ENCODE results near the gene ERCC3. TPM values are rescaled to one million over a fixed set of nuclear protein-coding genes. Genes with fewer than 3 reads are reported as not detected.

ERCC3 gene
- total RNA-seq (2014; rRNA removed; shearing (Covaris generic); ENCODE audit: low replicate concordance) = 41.4 and 42.5 TPM in 2 replicates

DNA sequence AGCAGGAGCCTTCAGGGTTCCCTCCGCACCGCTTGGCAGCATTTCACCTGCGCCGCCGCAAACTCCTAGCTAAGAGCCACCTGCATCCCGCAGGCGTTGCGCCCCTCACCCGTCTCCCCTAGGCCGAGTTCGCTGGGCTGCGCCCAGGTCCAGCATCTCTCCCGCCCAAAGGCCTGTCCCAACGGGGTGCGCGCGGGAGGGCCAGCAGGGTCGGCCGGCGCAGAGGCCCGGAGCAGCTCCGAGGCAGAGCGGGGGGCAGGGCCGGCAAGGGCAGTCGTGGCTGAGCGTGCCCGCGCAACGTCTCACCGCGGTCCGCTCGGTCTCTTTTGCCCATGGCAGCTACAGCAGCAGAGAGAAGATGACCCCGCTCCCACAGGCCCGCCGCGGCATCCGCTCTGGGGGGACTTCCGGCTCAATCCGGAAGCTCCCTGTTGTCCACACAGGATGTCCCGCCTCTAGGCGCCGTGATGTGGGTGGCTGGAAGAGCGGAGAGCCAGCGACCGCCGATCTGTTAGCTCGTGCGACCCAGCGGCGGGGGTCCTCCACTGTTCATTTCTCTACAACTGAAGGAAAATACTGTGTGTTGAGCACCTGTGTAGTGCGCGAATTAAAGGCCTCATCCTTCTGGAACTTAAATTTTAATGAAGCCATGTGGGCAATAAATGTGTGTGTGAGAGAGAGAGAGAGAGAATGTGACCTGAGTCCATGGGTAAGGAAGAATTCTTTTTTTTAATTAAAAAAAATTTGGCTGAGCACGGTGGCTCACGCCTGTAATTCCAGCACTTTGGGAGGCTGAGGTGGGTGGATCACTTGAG is at the start of gene ERCC3:
ERCC3 (minus strand) TSS at position 397 of the 815 bp plus-strand sequence; CDS start at position 334, 63 bp downstream.
- peaks cover 29% of the 10 kb centered on the region for H3K36me3 ChIP-seq (ENCODE audit: insufficient read depth, low read length)
- peak within 1 kb of the TSS; percentile 78 for H3K4me2 ChIP-seq (ENCODE audit: low read depth, low read length, poor library complexity, severe bottlenecking)
- H2AFZ ChIP-seq (ENCODE audit: low read length) = peak within 1 kb of the TSS; percentile 81

DNA sequence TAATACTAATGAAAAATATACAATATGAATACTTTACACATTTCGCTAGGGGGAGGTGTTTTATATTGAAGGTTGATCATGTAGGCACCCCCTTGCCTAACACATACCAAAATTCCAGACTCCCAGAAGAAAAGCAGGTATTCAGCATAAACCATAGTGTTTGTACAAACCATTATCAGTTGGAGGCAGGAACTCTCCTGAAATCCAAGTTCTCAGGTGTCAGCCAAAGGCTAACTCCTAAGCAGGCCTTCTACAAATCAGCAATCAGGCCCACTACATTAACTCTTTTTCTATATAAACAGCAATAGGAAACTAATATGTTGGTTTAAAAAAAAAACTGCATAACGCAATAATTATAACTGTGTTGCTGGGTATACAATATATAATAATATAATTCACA is 49.3 kb upstream of the ERCC3 start:
- Histone ChIP-seq H3K79me2 (ENCODE audit: low read length) (peaks cover 74% of the 10 kb centered on the region), H3K9ac (ENCODE audit: low read length) (no peak overlapping the region), H4K20me1 (ENCODE audit: insufficient read depth, low read depth, low read length) (no peaks in the 10 kb centered on the region), H3K9me2 (replicated peaks; ENCODE audit: insufficient read depth, low read length) (no peaks in the 10 kb centered on the region), H3K36me3 (ENCODE audit: insufficient read depth, low read length) (peaks cover 3% of the 10 kb centered on the region; the same call in 1 of the 2 replicates), H3K27ac (ENCODE audit: low read length) (peak overlapping the region; percentile 8; the same call in 1 of the 2 replicates), H3K4me2 (ENCODE audit: low read depth, low read length, poor library complexity, severe bottlenecking) (no peak overlapping the region), H3K4me3 (ENCODE audit: low read length) (no peak overlapping the region), H2AFZ (ENCODE audit: low read length) (no peak overlapping the region), H3K27me3 (ENCODE audit: low read length) (no peaks in the 10 kb centered on the region), H3K9me3 (ENCODE audit: low read length) (no peaks in the 10 kb centered on the region), H3K4me1 (ENCODE audit: low read length) (peaks cover 49% of the 10 kb centered on the region)
- DNase-seq = no peak

More for the DNA sequence above, at the start of gene ERCC3:
- H3K4me1 ChIP-seq (ENCODE audit: low read length) = peaks cover 20% of the 10 kb centered on the region
- DNase-seq = peak; percentile 95
- no peaks in the 10 kb centered on the region for H4K20me1 ChIP-seq (ENCODE audit: insufficient read depth, low read depth, low read length)
- H3K9ac ChIP-seq (ENCODE audit: low read length) = peak within 1 kb of the TSS; percentile 99
- H3K4me3 ChIP-seq (ENCODE audit: low read length) = peak within 1 kb of the TSS; percentile 99
- no peaks in the 10 kb centered on the region for H3K9me2 ChIP-seq (replicated peaks; ENCODE audit: insufficient read depth, low read length)
- no peaks in the 10 kb centered on the region for H3K27me3 ChIP-seq (ENCODE audit: low read length)
- H3K27ac ChIP-seq (ENCODE audit: low read length) = peak within 1 kb of the TSS; percentile 58
- no peaks in the 10 kb centered on the region for H3K9me3 ChIP-seq (ENCODE audit: low read length)
- peaks cover 38% of the 10 kb centered on the region for H3K79me2 ChIP-seq (ENCODE audit: low read length)

DNA sequence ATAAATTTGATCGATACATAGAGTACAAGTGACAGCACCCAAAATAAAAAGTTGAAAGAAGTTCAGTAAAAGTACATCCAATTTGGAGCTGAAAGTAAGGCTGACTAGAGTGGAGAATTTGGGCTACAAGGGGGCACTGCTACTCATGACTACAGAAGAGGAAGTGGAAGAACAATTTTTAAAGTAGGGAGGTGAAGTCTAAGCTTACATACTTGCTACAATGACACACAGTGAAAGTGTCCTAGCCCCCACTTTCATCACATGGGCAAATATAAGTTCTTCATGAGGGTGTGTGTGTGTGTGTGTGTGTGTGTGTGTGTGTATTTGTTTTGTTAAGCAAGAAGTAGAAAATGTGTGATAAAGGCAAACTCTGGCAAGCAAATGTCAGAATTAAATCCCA is 48.2 kb upstream of the ERCC3 start:
- Histone ChIP-seq H3K4me1 (ENCODE audit: low read length) (peaks cover 41% of the 10 kb centered on the region), H3K36me3 (ENCODE audit: insufficient read depth, low read length) (peaks cover 11% of the 10 kb centered on the region; the same call in 1 of the 2 replicates), H3K9me3 (ENCODE audit: low read length) (no peaks in the 10 kb centered on the region), H3K9ac (ENCODE audit: low read length) (no peak overlapping the region), H4K20me1 (ENCODE audit: insufficient read depth, low read depth, low read length) (no peaks in the 10 kb centered on the region), H3K9me2 (replicated peaks; ENCODE audit: insufficient read depth, low read length) (no peaks in the 10 kb centered on the region), H3K4me3 (ENCODE audit: low read length) (no peak overlapping the region), H3K4me2 (ENCODE audit: low read depth, low read length, poor library complexity, severe bottlenecking) (no peak overlapping the region), H3K27me3 (ENCODE audit: low read length) (no peaks in the 10 kb centered on the region), H2AFZ (ENCODE audit: low read length) (no peak overlapping the region), H3K27ac (ENCODE audit: low read length) (peak overlapping the region; percentile 8), H3K79me2 (ENCODE audit: low read length) (peaks cover 72% of the 10 kb centered on the region)
- peak; percentile 56 for DNase-seq

DNA sequence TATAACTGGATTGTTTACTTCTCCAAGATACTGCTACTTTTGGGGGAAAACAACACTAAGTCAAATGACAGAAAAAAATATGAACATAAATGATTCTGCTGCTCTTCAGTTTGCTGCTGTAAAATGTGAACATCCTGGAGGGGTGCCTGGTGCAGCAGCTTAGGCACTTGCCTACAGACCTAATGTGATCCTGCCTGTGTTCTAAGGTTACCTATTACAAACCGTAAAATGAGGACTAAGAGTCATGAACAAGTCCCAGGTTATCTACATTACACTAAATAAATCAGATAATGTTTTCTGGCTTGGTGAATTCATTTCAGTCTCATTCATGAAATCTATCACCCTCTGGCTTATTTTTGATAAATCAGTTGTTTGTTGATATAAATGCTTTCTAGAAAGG is 38.4 kb upstream of the ERCC3 start:
- Histone ChIP-seq H2AFZ (ENCODE audit: low read length) (no peak overlapping the region), H4K20me1 (ENCODE audit: insufficient read depth, low read depth, low read length) (no peaks in the 10 kb centered on the region)

DNA sequence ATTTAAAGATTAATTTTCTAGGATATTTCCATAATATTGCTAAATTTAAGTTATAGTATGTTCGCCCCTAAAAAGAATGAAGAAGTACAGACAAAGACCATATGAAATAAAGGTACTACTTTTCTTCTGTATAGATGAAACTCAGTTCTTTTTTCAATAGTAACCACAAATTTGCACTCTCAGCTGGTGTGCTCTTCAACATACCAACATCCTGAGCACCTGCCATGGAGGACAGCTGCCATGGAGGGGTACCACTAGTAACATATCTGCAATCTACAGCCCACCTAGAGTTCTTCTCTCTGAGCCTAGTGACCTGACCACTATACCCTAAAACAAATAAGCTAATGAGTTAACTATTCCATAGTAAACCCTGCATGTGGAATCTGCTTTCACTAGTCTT is 36.8 kb upstream of the ERCC3 start:
- Histone ChIP-seq H3K4me1 (ENCODE audit: low read length) (peaks cover 17% of the 10 kb centered on the region), H3K9ac (ENCODE audit: low read length) (no peak overlapping the region), H3K4me2 (ENCODE audit: low read depth, low read length, poor library complexity, severe bottlenecking) (peak overlapping the region; percentile 33), H3K9me2 (replicated peaks; ENCODE audit: insufficient read depth, low read length) (no peaks in the 10 kb centered on the region), H3K4me3 (ENCODE audit: low read length) (no peak overlapping the region), H3K27me3 (ENCODE audit: low read length) (no peaks in the 10 kb centered on the region), H4K20me1 (ENCODE audit: insufficient read depth, low read depth, low read length) (no peaks in the 10 kb centered on the region), H3K36me3 (ENCODE audit: insufficient read depth, low read length) (peaks cover 3% of the 10 kb centered on the region; the same call in 1 of the 2 replicates), H3K27ac (ENCODE audit: low read length) (peak overlapping the region; percentile 63), H2AFZ (ENCODE audit: low read length) (no peak overlapping the region), H3K79me2 (ENCODE audit: low read length) (peaks cover 11% of the 10 kb centered on the region), H3K9me3 (ENCODE audit: low read length) (no peaks in the 10 kb centered on the region)
- no peak for DNase-seq

More for the DNA sequence above, 38.4 kb upstream of the ERCC3 start:
- no peaks in the 10 kb centered on the region for H3K27me3 ChIP-seq (ENCODE audit: low read length)
- no peak overlapping the region for H3K27ac ChIP-seq (ENCODE audit: low read length)
- peaks cover 21% of the 10 kb centered on the region for H3K79me2 ChIP-seq (ENCODE audit: low read length)
- no peak overlapping the region for H3K4me3 ChIP-seq (ENCODE audit: low read length)
- no peak overlapping the region for H3K4me2 ChIP-seq (ENCODE audit: low read depth, low read length, poor library complexity, severe bottlenecking)
- peaks cover 4% of the 10 kb centered on the region; the same call in 1 of the 2 replicates for H3K36me3 ChIP-seq (ENCODE audit: insufficient read depth, low read length)
- H3K9me3 ChIP-seq (ENCODE audit: low read length) = no peaks in the 10 kb centered on the region
- H3K4me1 ChIP-seq (ENCODE audit: low read length) = peaks cover 17% of the 10 kb centered on the region
- no peak for DNase-seq
- no peak overlapping the region for H3K9ac ChIP-seq (ENCODE audit: low read length)
- no peaks in the 10 kb centered on the region for H3K9me2 ChIP-seq (replicated peaks; ENCODE audit: insufficient read depth, low read length)

DNA sequence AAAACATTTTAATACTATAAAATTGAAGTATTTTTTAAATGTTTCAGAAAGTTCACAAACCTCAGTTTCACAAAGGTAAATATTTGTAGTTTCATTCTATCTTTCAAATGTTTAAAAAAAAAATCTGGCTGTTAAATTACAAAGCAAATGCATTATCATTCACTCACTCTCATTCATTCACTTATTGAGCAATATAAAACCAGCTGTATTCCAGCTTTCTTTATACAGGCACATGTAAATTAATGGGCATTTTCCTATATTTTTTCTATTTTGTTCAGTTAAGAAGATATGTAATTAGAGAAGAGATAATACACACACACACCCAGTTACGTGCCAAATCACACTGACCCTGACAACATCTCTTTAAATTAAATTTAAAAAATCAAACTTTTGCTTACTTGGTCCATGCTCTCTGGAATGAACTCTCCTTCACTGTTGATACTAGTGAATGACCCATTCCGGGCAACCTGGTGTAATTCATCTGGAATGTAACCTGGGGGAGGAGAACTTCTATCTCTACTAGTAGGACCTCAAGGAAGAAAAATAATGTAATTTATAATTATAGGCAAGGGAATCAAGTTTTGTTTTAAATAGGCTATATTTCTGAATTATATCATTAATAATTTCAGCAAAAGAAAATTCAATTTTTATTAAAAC is 32.5 kb upstream of the ERCC3 start:
- Histone ChIP-seq H3K4me3 (ENCODE audit: low read length) (no peak overlapping the region), H3K27me3 (ENCODE audit: low read length) (no peaks in the 10 kb centered on the region), H3K9ac (ENCODE audit: low read length) (no peak overlapping the region), H3K9me3 (ENCODE audit: low read length) (no peaks in the 10 kb centered on the region), H2AFZ (ENCODE audit: low read length) (no peak overlapping the region), H3K36me3 (ENCODE audit: insufficient read depth, low read length) (peaks cover 18% of the 10 kb centered on the region; the same call in 1 of the 2 replicates), H3K79me2 (ENCODE audit: low read length) (peaks cover 3% of the 10 kb centered on the region; the same call in 1 of the 2 replicates), H3K9me2 (replicated peaks; ENCODE audit: insufficient read depth, low read length) (no peaks in the 10 kb centered on the region), H3K4me1 (ENCODE audit: low read length) (peaks cover 12% of the 10 kb centered on the region), H3K27ac (ENCODE audit: low read length) (no peak overlapping the region), H3K4me2 (ENCODE audit: low read depth, low read length, poor library complexity, severe bottlenecking) (no peak overlapping the region), H4K20me1 (ENCODE audit: insufficient read depth, low read depth, low read length) (no peaks in the 10 kb centered on the region)
- no peak for DNase-seq

DNA sequence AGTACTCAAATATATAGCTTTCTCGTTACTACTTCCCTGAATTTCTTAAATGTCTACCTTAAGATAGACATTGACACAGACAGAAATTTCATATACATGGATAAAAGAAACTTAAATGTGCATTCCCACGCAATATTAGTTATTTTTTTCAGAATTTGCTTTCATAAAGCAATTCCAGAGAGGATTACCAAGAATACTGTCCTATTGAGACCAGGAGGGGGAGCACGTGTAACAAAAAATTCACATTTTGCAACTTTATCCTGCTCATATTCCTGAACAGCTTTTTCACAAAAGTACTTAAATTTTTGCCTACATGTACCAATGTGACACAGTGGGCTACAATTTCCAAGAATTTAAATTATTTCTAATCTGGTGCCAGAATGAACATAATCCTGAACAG is 30.7 kb upstream of the ERCC3 start:
- Histone ChIP-seq H3K79me2 (ENCODE audit: low read length) (peaks cover 5% of the 10 kb centered on the region; the same call in 1 of the 2 replicates), H3K9me3 (ENCODE audit: low read length) (no peaks in the 10 kb centered on the region), H3K9me2 (replicated peaks; ENCODE audit: insufficient read depth, low read length) (no peaks in the 10 kb centered on the region), H3K9ac (ENCODE audit: low read length) (no peak overlapping the region), H3K4me3 (ENCODE audit: low read length) (no peak overlapping the region), H3K4me2 (ENCODE audit: low read depth, low read length, poor library complexity, severe bottlenecking) (no peak overlapping the region), H3K36me3 (ENCODE audit: insufficient read depth, low read length) (peaks cover 25% of the 10 kb centered on the region), H3K4me1 (ENCODE audit: low read length) (no peaks in the 10 kb centered on the region), H4K20me1 (ENCODE audit: insufficient read depth, low read depth, low read length) (no peaks in the 10 kb centered on the region), H3K27ac (ENCODE audit: low read length) (no peak overlapping the region), H3K27me3 (ENCODE audit: low read length) (no peaks in the 10 kb centered on the region), H2AFZ (ENCODE audit: low read length) (no peak overlapping the region)
- peak; percentile 72 for DNase-seq

DNA sequence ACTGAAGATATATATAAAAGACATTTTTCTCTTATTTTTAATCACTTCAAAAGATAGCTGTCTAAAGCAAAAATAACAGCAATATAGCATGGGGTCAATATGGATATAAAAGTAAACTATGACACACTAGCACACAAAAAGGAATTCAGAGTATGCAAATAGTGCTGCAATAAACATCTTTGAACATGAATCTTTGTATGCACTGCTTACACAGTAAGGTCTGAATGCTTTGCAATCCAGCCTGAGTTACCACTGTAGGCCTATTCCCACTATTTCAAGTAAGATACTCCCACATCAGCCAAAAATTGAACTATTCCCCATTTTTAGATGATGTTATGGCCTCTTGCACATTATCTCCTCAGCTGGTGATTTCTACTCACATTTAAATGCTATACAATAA is 27.4 kb upstream of the ERCC3 start:
- peaks cover 41% of the 10 kb centered on the region for H3K36me3 ChIP-seq (ENCODE audit: insufficient read depth, low read length)
- no peak overlapping the region for H3K27ac ChIP-seq (ENCODE audit: low read length)
- H3K79me2 ChIP-seq (ENCODE audit: low read length) = peaks cover 5% of the 10 kb centered on the region; the same call in 1 of the 2 replicates
- DNase-seq = no peak
- no peaks in the 10 kb centered on the region for H3K9me2 ChIP-seq (replicated peaks; ENCODE audit: insufficient read depth, low read length)
- H3K4me3 ChIP-seq (ENCODE audit: low read length) = no peak overlapping the region
- H4K20me1 ChIP-seq (ENCODE audit: insufficient read depth, low read depth, low read length) = no peaks in the 10 kb centered on the region
- no peaks in the 10 kb centered on the region for H3K9me3 ChIP-seq (ENCODE audit: low read length)
- H3K4me2 ChIP-seq (ENCODE audit: low read depth, low read length, poor library complexity, severe bottlenecking) = no peak overlapping the region
- H3K27me3 ChIP-seq (ENCODE audit: low read length) = no peaks in the 10 kb centered on the region
- H3K4me1 ChIP-seq (ENCODE audit: low read length) = no peaks in the 10 kb centered on the region
- H2AFZ ChIP-seq (ENCODE audit: low read length) = no peak overlapping the region
- no peak overlapping the region for H3K9ac ChIP-seq (ENCODE audit: low read length)

All from Karpas-422 (cell line).